IMR-90 (cell line): ENCODE data around the gene ARAP2.

Experiments
- BHLHE40 ChIP-seq: fragments of 150-350 bp; IDR thresholded peaks from 2 replicates; pipeline ENCODE4 v1.6.1; 2016; ENCODE audit warnings: mild to moderate bottlenecking, low read depth, low read length
- CEBPB ChIP-seq: IDR thresholded peaks from 2 replicates; pipeline ENCODE4 v1.6.1; 2012; ENCODE audit warnings: low read depth, low read length, improper control_type of control experiment
- FOS ChIP-seq: fragments of 150-350 bp; IDR thresholded peaks from 2 replicates; pipeline ENCODE4 v1.6.1; 2016; ENCODE audit warnings: low read depth, low read length
- MAFK ChIP-seq: IDR thresholded peaks from 2 replicates; pipeline ENCODE4 v1.6.1; 2012; ENCODE audit warnings: low read depth, low read length, improper control_type of control experiment
- POLR2A ChIP-seq: IDR thresholded peaks from 2 replicates; pipeline ENCODE4 v1.6.1; 2012; ENCODE audit warnings: mild to moderate bottlenecking, low read depth, low read length
- RCOR1 ChIP-seq: IDR thresholded peaks from 2 replicates; pipeline ENCODE4 v1.6.1; 2012; ENCODE audit warnings: mild to moderate bottlenecking, low read length, improper control_type of control experiment; ENCODE audit not compliant: insufficient replicate concordance
- RFX5 ChIP-seq: IDR thresholded peaks from 2 replicates; pipeline ENCODE4 v1.8.0; 2012; ENCODE audit warnings: low read depth, mild to moderate bottlenecking, low read length, moderate library complexity
- USF2 ChIP-seq: fragments of 150-350 bp; IDR thresholded peaks from 2 replicates; pipeline ENCODE4 v1.6.1; 2017; ENCODE audit warnings: mild to moderate bottlenecking, antibody characterized with exemption, low read length, low read depth
- TF ChIP-seq, protein P1 (sequence below): conservative IDR thresholded peaks from 2 replicates; pipeline ENCODE4 v1.5.1; 2012; ENCODE audit warnings: mild to moderate bottlenecking, low read depth, low read length, improper control_type of control experiment

DNA sequence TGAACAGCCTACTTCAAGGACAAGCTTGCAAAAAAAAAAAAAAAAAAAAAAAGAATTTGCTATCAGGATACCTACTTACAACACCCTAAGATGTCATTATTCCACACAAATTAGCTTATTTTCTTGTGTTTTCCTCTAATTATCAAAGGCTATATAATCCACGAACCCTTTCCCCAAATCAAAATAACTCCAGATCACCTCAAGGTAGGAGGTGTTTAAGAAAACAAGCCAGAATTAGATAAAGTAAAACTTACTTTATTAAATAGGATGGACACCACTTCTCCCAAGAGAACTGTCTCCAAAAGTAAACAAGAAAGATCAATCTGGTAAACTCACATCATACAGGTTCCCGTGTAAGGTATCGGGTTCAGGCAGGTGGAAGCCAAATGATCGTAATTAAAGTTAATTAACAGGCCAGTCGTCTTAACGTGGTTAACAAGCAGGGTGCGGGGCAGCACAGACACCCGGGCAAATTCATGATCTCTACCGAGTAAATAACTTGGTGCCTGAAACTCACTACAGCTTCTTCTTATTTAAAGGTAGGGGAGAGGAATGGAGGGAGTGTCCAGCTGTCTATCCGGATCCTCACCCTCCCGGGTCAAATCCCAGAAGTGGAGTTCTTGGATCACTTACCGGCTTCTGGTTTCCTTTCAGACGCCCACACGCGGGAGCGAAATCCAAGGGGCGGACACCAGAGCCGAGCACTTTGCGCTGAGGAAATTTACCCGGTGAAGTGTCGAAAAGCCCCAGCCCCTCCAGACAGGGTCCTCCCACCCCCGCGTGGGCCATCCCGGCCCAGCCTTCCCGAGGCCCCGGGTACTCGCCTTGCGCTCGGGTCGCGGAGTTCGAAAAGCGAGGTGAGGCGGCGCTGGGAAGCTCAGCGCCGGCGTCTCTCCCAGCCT lies 708 bp downstream of the ARAP2 start:
- TF ChIP-seq, protein P1, sequence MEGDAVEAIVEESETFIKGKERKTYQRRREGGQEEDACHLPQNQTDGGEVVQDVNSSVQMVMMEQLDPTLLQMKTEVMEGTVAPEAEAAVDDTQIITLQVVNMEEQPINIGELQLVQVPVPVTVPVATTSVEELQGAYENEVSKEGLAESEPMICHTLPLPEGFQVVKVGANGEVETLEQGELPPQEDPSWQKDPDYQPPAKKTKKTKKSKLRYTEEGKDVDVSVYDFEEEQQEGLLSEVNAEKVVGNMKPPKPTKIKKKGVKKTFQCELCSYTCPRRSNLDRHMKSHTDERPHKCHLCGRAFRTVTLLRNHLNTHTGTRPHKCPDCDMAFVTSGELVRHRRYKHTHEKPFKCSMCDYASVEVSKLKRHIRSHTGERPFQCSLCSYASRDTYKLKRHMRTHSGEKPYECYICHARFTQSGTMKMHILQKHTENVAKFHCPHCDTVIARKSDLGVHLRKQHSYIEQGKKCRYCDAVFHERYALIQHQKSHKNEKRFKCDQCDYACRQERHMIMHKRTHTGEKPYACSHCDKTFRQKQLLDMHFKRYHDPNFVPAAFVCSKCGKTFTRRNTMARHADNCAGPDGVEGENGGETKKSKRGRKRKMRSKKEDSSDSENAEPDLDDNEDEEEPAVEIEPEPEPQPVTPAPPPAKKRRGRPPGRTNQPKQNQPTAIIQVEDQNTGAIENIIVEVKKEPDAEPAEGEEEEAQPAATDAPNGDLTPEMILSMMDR, result no peak
- no peak for TF ChIP-seq POLR2A
- no peak for TF ChIP-seq FOS
- TF ChIP-seq MAFK, result no peak
- no peak for TF ChIP-seq RFX5
- no peak for TF ChIP-seq BHLHE40
- no peak for TF ChIP-seq RCOR1
- no peak for TF ChIP-seq CEBPB
- TF ChIP-seq USF2, result no peak
